Epithelial cell of proximal tubule (primary cell): ENCODE measurements around the gene MORN4. TPM values are rescaled to one million over a fixed set of nuclear protein-coding genes. Genes with fewer than 3 reads are reported as not detected.

ENCODE experiments used
- DNase-seq: peaks from one replicate; pipeline ENCODE4 v3.0.0-alpha.2; 2011; ENCODE audit warnings: low read depth
- H3K4me3 ChIP-seq: 2 replicates; pipeline ENCODE4 v1.5.1; 2011; ENCODE audit warnings: low read depth, mild to moderate bottlenecking, low read length
- CTCF ChIP-seq: conservative IDR thresholded peaks from 2 replicates; pipeline ENCODE4 v1.5.1; 2012; ENCODE audit warnings: low read depth, mild to moderate bottlenecking, low read length
- total RNA-seq: library from RNA; depleted of rRNA; stranded (reverse); fragments of >200 nt; gene quantifications from 2 replicates; pipeline ENCODE4 v1.2.3, GENCODE V29; 2015

MORN4 gene
- total RNA-seq, 1 donor from 2014 or later, result 5.7 TPM

DNA sequence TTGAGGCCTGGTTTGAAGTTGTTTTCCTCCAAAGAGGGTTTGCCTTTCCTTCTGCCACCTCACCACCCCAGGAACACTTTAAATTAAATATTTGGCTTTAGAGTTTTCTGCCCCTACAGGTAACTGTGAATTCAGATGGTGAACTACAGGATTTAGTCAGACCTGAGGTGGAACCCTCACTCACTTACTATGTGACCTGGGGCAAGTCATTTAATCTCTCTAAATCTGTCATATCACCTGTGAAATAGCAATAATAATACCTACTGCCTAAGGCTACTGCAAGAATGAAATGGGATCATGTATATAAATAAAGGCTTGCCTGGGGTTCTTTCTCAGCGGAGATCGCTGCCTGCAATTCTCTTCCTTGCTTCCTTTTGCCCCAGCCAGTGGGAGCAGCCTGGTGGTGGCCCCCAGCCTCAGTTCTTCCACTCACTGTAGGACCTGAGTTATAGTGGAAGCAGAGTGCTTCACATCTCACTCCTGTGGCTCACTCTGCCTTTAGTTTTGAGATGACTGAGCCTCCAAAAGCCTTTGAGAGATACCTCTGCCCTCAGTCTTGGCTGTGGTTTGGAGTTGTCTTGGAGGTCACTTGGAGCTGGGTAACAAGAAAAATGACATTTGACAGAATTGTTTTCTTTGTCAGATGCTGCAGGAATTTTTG is 66.8 kb downstream of the MORN4 start:
- no peak for TF ChIP-seq CTCF
- H3K4me3 ChIP-seq, result no peak overlapping the region
- no peak for DNase-seq

DNA sequence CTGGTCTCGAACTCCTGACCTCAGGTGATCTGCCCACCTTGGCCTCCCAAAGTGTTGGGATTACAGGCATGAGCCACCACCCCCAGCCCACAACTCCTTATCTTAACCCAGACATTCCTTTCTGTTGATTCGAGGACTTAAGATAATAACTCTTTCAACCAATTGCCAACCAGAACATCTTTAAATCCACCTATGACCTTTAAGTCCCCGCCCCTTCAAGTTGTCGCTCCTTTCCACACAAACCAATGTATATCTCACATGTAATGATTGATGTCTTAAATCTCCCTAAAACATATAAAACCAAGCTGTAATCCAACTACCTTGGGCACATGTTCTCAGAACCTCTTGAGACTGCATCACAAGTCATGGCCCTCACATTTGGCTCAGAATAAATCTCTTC is 68.5 kb downstream of the MORN4 start:
- no peak for DNase-seq
- no peak for TF ChIP-seq CTCF
- H3K4me3 ChIP-seq, result no peak overlapping the region

Other genes starting within 250 kb of the MORN4 start
- 23.5 and 46.3 TPM in 2 replicates for gene RRP12, start 232.2 kb downstream of the MORN4 start, total RNA-seq
- gene PGAM1, start 207.3 kb downstream of the MORN4 start, total RNA-seq, result 629 and 772 TPM in 2 replicates
- 34.2 and 65.3 TPM in 2 replicates for gene EXOSC1, start 187.5 kb downstream of the MORN4 start, total RNA-seq
- 44.7 and 78.0 TPM in 2 replicates for gene ZDHHC16, start 187.3 kb downstream of the MORN4 start, total RNA-seq
- 103 and 108 TPM in 2 replicates for gene MMS19, start 135.1 kb downstream of the MORN4 start, total RNA-seq
- 21.6 and 23.6 TPM in 2 replicates for gene UBTD1, start 134.6 kb downstream of the MORN4 start, total RNA-seq
- gene ANKRD2, start 60.7 kb downstream of the MORN4 start, total RNA-seq, result 3.3 and 6.8 TPM in 2 replicates
- 4.1 and 10.8 TPM in 2 replicates for gene HOGA1, start 49.1 kb downstream of the MORN4 start, total RNA-seq
- gene C10orf62, start 43.8 kb downstream of the MORN4 start, total RNA-seq, result 0.12 TPM in 1 of 2 replicates, not detected in the other
- 14.0 and 28.6 TPM in 2 replicates for gene PI4K2A, start 7.2 kb upstream of the MORN4 start, total RNA-seq
- 6.5 and 12.0 TPM in 2 replicates for gene AVPI1, start 53.7 kb upstream of the MORN4 start, total RNA-seq
- 21.2 and 30.5 TPM in 2 replicates for gene MARVELD1, start 80.2 kb upstream of the MORN4 start, total RNA-seq
- gene ZFYVE27, start 103.6 kb upstream of the MORN4 start, total RNA-seq, result 13.5 and 23.6 TPM in 2 replicates
- not detected in 2 replicates for gene SFRP5, start 138.5 kb upstream of the MORN4 start, total RNA-seq
- 0.12 and 0.43 TPM in 2 replicates for gene GOLGA7B, start 216.3 kb upstream of the MORN4 start, total RNA-seq